ENCODE results near the gene TAF12.
"Not testable (repeated sequence)": the region's sequence is repeated elsewhere in the genome, so short reads cannot be mapped to it uniquely, and the experiment has no call there.

The TAF12 gene

GRCh38 chr1:28646040-28646439, 3.2 kb upstream of the TAF12 start:
- TF ChIP-seq TAF1 (IDR thresholded peaks at IDR 0.05; ENCODE audit: low read depth, low read length) (no peak), PAX5 (IDR thresholded peaks at IDR 0.05; ENCODE audit: insufficient read depth, low read length, severe bottlenecking) (no peak), POLR2AphosphoS5 (IDR thresholded peaks at IDR 0.05; ENCODE audit: low read depth, low read length) (no peak), POLR2A (IDR thresholded peaks at IDR 0.05; ENCODE audit: low read depth, low read length) (no peak), SPI1 (IDR thresholded peaks at IDR 0.05; ENCODE audit: low read depth, low read length) (no peak), POU2F2 (IDR thresholded peaks at IDR 0.05; ENCODE audit: low read depth, low read length) (no peak)
- FAIRE-seq, result no peak
- no peak for DNase-seq (ENCODE audit: insufficient read length, low spot score)

DNA sequence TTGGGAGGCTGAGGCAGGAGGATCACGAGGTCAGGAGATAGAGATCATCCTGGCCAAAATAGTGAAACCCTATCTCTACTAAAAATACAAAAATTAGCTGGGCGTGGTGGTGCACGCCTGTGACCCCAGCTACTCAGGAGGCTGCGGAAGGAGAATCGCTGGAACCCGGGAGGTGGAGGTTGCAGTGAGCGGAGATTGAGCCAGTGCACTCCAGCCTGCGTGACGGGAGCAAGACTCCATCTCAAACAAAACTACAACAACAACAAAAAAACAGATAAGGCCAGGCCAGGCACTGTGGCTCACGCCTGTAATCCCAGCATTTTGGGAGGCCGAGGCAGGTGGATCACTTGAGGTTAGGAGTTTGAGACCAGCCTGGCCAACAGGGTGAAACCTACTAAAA, 2.5 kb upstream of the TAF12 start:
- DNase-seq (ENCODE audit: insufficient read length, low spot score); FAIRE-seq: not testable (repeated sequence)

DNA sequence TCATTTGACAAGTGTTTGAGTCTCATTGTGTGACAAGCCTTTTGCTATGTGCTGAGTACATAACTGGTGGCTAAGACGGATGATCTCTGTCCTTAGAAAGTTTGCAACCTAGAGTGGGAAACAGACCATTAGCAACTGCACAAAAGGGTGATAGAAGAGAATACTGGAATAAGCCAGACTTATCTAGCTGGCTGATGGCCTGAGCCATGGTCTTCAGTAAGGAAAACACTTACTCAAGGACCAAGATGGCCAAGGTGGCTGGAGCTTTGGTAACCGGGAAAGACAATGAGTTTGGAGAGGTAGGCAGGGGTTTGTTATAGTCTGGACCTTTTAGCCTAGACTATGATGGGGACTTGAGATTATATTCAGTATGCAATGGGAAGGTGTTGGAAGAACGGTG, 1.6 kb upstream of the TAF12 start:
- no peak for FAIRE-seq

GRCh38 chr1:28642056-28642846, 616 bp downstream of the TAF12 start:
- DNase-seq (ENCODE audit: insufficient read length, low spot score) (no peak), FAIRE-seq (no peak)
- TF ChIP-seq SPI1 (IDR thresholded peaks at IDR 0.05; ENCODE audit: low read depth, low read length), result no peak
- no peak for TF ChIP-seq POLR2A (IDR thresholded peaks at IDR 0.05; ENCODE audit: low read depth, low read length)
- TF ChIP-seq POLR2AphosphoS5 (IDR thresholded peaks at IDR 0.05; ENCODE audit: low read depth, low read length), result no peak

More for the DNA sequence above, 1.6 kb upstream of the TAF12 start:
- no peak for DNase-seq (ENCODE audit: insufficient read length, low spot score)
- TF ChIP-seq PAX5 (IDR thresholded peaks at IDR 0.05; ENCODE audit: insufficient read depth, low read length, severe bottlenecking) (no peak), SPI1 (IDR thresholded peaks at IDR 0.05; ENCODE audit: low read depth, low read length) (no peak), POLR2A (IDR thresholded peaks at IDR 0.05; ENCODE audit: low read depth, low read length) (no peak), POU2F2 (IDR thresholded peaks at IDR 0.05; ENCODE audit: low read depth, low read length) (no peak), POLR2AphosphoS5 (IDR thresholded peaks at IDR 0.05; ENCODE audit: low read depth, low read length) (no peak), TAF1 (IDR thresholded peaks at IDR 0.05; ENCODE audit: low read depth, low read length) (no peak)

DNA sequence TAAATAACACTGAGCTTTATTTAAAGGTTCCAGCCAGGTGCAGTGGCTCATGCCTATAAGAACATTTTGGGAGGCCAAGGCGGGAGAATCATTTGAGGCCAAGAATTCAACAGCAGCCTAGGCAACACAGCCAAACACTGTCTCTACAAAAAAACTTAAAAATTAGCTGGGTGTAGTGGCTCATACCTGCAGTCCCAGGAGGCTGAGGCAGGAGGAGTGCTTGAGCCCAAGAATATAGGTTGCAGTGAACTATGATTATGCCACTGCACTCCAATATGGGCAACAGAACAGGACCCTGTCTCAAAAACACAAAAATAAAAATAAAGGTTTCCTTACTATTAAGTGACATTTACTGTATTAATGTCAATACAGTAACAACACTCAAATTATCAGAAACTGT, 2.1 kb downstream of the TAF12 start:
- DNase-seq (ENCODE audit: insufficient read length, low spot score), result no peak
- no peak for FAIRE-seq

GRCh38 chr1:28632560-28632959, 10.3 kb downstream of the TAF12 start:
- FAIRE-seq, result no peak
- TF ChIP-seq POLR2A (IDR thresholded peaks at IDR 0.05; ENCODE audit: low read depth, low read length), result no peak
- TF ChIP-seq SPI1 (IDR thresholded peaks at IDR 0.05; ENCODE audit: low read depth, low read length), result no peak
- no peak for TF ChIP-seq PAX5 (IDR thresholded peaks at IDR 0.05; ENCODE audit: insufficient read depth, low read length, severe bottlenecking)
- no peak for TF ChIP-seq POLR2AphosphoS5 (IDR thresholded peaks at IDR 0.05; ENCODE audit: low read depth, low read length)
- TF ChIP-seq POU2F2 (IDR thresholded peaks at IDR 0.05; ENCODE audit: low read depth, low read length), result no peak
- TF ChIP-seq TAF1 (IDR thresholded peaks at IDR 0.05; ENCODE audit: low read depth, low read length), result no peak
- no peak for DNase-seq (ENCODE audit: insufficient read length, low spot score)

More for the DNA sequence above, 2.1 kb downstream of the TAF12 start:
- TF ChIP-seq POLR2AphosphoS5 (IDR thresholded peaks at IDR 0.05; ENCODE audit: low read depth, low read length), result no peak
- no peak for TF ChIP-seq POLR2A (IDR thresholded peaks at IDR 0.05; ENCODE audit: low read depth, low read length)
- no peak for TF ChIP-seq PAX5 (IDR thresholded peaks at IDR 0.05; ENCODE audit: insufficient read depth, low read length, severe bottlenecking)
- TF ChIP-seq SPI1 (IDR thresholded peaks at IDR 0.05; ENCODE audit: low read depth, low read length), result no peak
- TF ChIP-seq POU2F2 (IDR thresholded peaks at IDR 0.05; ENCODE audit: low read depth, low read length), result no peak
- no peak for TF ChIP-seq TAF1 (IDR thresholded peaks at IDR 0.05; ENCODE audit: low read depth, low read length)

DNA sequence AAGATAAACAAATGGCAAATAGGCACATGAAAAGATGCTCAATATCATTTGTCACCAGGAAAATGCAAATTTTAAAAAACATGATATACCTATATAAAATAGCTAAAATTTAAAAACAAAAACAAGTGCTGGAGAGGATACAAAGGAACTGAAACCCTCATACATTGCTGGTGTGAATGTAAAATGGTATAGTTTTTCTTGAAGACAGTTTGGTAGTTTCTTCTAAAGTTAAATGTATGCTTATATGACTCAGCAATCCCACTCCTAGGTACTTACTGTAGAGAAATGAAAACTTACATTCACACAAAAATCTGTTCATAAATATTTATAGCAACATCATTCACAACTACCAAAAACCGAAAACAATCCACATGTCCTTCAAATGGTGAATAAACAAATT, 11.2 kb downstream of the TAF12 start:
- FAIRE-seq (peak; percentile 5), DNase-seq (ENCODE audit: insufficient read length, low spot score) (no peak)
- TF ChIP-seq POU2F2 (IDR thresholded peaks at IDR 0.05; ENCODE audit: low read depth, low read length) (no peak), SPI1 (IDR thresholded peaks at IDR 0.05; ENCODE audit: low read depth, low read length) (peak; percentile 88)

DNA sequence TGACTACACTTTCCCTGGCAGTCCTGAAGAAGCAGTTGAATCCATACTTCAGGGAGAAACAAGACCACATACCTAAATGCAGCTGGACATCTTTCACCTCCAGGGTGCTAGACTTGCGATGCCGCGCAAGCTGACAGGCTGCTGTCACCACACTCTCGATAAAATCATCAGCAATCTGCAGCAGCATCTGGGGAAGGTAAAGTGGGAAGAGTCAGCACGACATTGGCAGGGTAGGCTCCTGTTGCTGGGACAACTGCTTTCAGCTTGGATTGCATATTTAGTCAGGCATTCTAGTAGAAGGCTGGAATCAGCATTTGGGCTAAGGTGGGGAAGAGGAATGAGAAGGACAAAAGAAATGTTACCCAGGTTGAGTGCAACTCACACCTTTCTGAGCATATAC, 29.7 kb downstream of the TAF12 start:
- DNase-seq (ENCODE audit: insufficient read length, low spot score) (no peak), FAIRE-seq (no peak)
- TF ChIP-seq POLR2A (IDR thresholded peaks at IDR 0.05; ENCODE audit: low read depth, low read length) (no peak), TAF1 (IDR thresholded peaks at IDR 0.05; ENCODE audit: low read depth, low read length) (no peak), POLR2AphosphoS5 (IDR thresholded peaks at IDR 0.05; ENCODE audit: low read depth, low read length) (no peak), SPI1 (IDR thresholded peaks at IDR 0.05; ENCODE audit: low read depth, low read length) (no peak), PAX5 (IDR thresholded peaks at IDR 0.05; ENCODE audit: insufficient read depth, low read length, severe bottlenecking) (no peak)

DNA sequence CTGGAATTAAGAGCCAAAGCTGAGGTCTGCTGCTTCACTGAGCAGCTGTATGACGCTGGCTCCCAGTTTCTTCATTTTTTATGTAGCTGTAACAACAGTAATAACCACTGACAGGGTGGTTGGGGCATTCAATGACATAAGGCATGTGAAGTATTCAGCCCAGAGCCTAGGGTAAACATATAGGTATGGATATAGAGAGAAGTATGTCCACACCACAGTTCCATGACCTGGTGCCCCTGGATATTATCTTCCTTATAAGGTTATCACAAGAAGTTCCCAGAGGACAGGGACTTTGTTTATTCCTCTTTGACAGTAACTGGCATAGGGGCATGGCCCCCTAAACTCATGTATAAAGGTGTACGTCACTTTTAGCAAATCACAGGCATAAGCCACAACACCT, 36.1 kb downstream of the TAF12 start:
- FAIRE-seq, result no peak
- DNase-seq (ENCODE audit: insufficient read length, low spot score), result no peak
- TF ChIP-seq POU2F2 (IDR thresholded peaks at IDR 0.05; ENCODE audit: low read depth, low read length) (no peak), TAF1 (IDR thresholded peaks at IDR 0.05; ENCODE audit: low read depth, low read length) (no peak), PAX5 (IDR thresholded peaks at IDR 0.05; ENCODE audit: insufficient read depth, low read length, severe bottlenecking) (no peak), SPI1 (IDR thresholded peaks at IDR 0.05; ENCODE audit: low read depth, low read length) (no peak), POLR2AphosphoS5 (IDR thresholded peaks at IDR 0.05; ENCODE audit: low read depth, low read length) (no peak), POLR2A (IDR thresholded peaks at IDR 0.05; ENCODE audit: low read depth, low read length) (no peak)

- TF ChIP-seq TAF1 (IDR thresholded peaks at IDR 0.05; ENCODE audit: low read depth, low read length) (no peak), POU2F2 (IDR thresholded peaks at IDR 0.05; ENCODE audit: low read depth, low read length) (no peak), SPI1 (IDR thresholded peaks at IDR 0.05; ENCODE audit: low read depth, low read length) (no peak), PAX5 (IDR thresholded peaks at IDR 0.05; ENCODE audit: insufficient read depth, low read length, severe bottlenecking) (no peak)
- DNase-seq (ENCODE audit: insufficient read length, low spot score) (no peak), FAIRE-seq (no peak)
Observed at GRCh38 chr1:28604962-28605361, 37.9 kb downstream of the TAF12 start.

All from GM12891 (cell line).